Measurements from ENCODE around the gene ABCB9.

DNA sequence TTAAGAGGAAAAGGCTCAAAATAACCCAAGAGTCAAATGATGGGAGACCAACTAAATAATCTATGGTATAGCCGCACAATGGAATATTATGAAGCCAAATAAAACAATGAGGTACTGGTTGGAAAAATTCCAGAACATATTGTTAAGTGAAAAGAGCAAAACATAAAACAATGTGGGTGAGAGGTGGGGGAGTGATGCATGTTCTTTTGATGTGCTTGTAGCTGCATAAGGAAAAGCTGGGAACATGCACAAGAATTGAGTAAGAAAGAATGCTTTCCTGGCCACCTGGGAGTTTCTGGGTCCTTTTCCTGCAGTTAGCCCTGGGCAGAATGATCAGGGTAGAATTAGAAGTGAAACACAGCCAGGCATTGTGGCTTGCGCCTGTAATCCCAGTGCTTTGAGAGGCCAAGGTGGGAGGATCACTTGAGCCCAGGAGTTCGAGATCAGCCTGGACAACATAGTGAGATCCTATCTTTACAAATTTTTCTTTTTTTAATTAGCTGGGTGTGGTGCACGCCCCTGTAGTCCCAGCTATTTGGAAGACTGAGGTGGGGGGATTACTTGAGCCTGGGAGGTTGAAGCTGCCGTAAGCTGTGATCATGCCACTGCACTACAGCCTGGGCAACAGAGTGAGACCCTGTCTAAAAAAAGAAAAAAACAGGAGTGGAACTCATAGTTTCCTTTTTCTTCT is 7.9 kb downstream of the ABCB9 start:
- TF ChIP-seq, protein P1, sequence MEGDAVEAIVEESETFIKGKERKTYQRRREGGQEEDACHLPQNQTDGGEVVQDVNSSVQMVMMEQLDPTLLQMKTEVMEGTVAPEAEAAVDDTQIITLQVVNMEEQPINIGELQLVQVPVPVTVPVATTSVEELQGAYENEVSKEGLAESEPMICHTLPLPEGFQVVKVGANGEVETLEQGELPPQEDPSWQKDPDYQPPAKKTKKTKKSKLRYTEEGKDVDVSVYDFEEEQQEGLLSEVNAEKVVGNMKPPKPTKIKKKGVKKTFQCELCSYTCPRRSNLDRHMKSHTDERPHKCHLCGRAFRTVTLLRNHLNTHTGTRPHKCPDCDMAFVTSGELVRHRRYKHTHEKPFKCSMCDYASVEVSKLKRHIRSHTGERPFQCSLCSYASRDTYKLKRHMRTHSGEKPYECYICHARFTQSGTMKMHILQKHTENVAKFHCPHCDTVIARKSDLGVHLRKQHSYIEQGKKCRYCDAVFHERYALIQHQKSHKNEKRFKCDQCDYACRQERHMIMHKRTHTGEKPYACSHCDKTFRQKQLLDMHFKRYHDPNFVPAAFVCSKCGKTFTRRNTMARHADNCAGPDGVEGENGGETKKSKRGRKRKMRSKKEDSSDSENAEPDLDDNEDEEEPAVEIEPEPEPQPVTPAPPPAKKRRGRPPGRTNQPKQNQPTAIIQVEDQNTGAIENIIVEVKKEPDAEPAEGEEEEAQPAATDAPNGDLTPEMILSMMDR (IDR thresholded peaks at IDR 0.05; ENCODE audit: low read depth, low read length, poor library complexity, severe bottlenecking), result no peak
- TF ChIP-seq EZH2phosphoT487 (IDR thresholded peaks at IDR 0.05; ENCODE audit: borderline replicate concordance, low read length), result no peak

Measured in DOHH2 (cell line).